WERI-Rb-1 (cell line): ENCODE results near the gene KRABD2.

ENCODE experiments used
- DNase-seq: peaks from one replicate; pipeline ENCODE4 v3.0.0-alpha.2; 2020
- H3K27ac ChIP-seq: fragments of 250-450 bp; sonication (Bioruptor Pico); 2 replicates; pipeline ENCODE4 v1.5.1; 2020; ENCODE audit warnings: mild to moderate bottlenecking, moderate library complexity
- H3K27me3 ChIP-seq: fragments of 250-450 bp; sonication (Bioruptor Pico); 2 replicates; pipeline ENCODE4 v1.5.1; 2021; ENCODE audit warnings: mild to moderate bottlenecking, low read depth, moderate library complexity; ENCODE audit not compliant: insufficient read depth, severe bottlenecking
- H3K36me3 ChIP-seq: fragments of 250-450 bp; sonication (Bioruptor Pico); 2 replicates; pipeline ENCODE4 v1.5.1; 2020; ENCODE audit warnings: mild to moderate bottlenecking, moderate library complexity
- H3K4me3 ChIP-seq: 2 replicates; pipeline ENCODE4 v1.5.1; 2011; ENCODE audit warnings: low read depth, mild to moderate bottlenecking, control low read depth, low read length
- H3K9me3 ChIP-seq: fragments of 250-450 bp; sonication (Bioruptor Pico); 2 replicates; pipeline ENCODE4 v1.5.1; 2021; ENCODE audit warnings: mild to moderate bottlenecking, moderate library complexity; ENCODE audit not compliant: severe bottlenecking
- TF ChIP-seq, protein P1 (sequence below): IDR thresholded peaks from 2 replicates; pipeline ENCODE4 v1.5.1; 2011; ENCODE audit warnings: low read depth, mild to moderate bottlenecking, control low read depth, inconsistent platforms, low read length

KRABD2 gene

DNA sequence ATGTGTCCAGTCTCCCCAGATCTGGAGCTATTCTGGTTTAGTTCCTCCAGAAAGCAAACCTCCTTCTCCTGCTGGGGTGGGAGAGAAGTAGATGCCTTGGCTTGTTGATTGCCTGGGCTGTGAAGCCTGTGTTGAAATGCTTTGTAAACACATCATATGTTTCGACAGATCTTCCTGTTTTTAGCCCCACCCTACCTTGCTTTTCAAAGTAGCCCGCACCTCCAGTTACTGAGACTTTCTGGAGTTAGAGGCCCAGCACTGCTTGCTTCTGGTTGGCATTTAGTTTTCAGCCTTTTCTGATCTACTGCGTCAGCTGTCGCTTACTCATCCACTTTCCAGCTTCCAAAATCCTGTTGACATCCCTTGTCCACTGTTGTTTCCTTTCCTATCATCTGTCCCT is 41.3 kb upstream of the KRABD2 start:
- Histone ChIP-seq H3K27me3 (no peaks in the 10 kb centered on the region), H3K36me3 (no peaks in the 10 kb centered on the region), H3K4me3 (no peak overlapping the region), H3K9me3 (no peaks in the 10 kb centered on the region), H3K27ac (no peak overlapping the region)
- TF ChIP-seq, protein P1, sequence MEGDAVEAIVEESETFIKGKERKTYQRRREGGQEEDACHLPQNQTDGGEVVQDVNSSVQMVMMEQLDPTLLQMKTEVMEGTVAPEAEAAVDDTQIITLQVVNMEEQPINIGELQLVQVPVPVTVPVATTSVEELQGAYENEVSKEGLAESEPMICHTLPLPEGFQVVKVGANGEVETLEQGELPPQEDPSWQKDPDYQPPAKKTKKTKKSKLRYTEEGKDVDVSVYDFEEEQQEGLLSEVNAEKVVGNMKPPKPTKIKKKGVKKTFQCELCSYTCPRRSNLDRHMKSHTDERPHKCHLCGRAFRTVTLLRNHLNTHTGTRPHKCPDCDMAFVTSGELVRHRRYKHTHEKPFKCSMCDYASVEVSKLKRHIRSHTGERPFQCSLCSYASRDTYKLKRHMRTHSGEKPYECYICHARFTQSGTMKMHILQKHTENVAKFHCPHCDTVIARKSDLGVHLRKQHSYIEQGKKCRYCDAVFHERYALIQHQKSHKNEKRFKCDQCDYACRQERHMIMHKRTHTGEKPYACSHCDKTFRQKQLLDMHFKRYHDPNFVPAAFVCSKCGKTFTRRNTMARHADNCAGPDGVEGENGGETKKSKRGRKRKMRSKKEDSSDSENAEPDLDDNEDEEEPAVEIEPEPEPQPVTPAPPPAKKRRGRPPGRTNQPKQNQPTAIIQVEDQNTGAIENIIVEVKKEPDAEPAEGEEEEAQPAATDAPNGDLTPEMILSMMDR: no peak
- no peak for DNase-seq

GRCh38 chr17:8413938-8414337 is 37.4 kb upstream of the KRABD2 start:
- no peak overlapping the region for H3K27ac ChIP-seq
- TF ChIP-seq, protein P1: no peak
- no peaks in the 10 kb centered on the region for H3K36me3 ChIP-seq
- no peaks in the 10 kb centered on the region for H3K9me3 ChIP-seq
- DNase-seq: no peak
- H3K27me3 ChIP-seq: no peaks in the 10 kb centered on the region
- no peak overlapping the region for H3K4me3 ChIP-seq

GRCh38 chr17:8413328-8413727 is 36.8 kb upstream of the KRABD2 start:
- DNase-seq: no peak
- H3K27ac ChIP-seq: no peak overlapping the region
- no peaks in the 10 kb centered on the region for H3K9me3 ChIP-seq
- H3K27me3 ChIP-seq: no peaks in the 10 kb centered on the region
- TF ChIP-seq, protein P1: no peak
- H3K36me3 ChIP-seq: no peaks in the 10 kb centered on the region
- no peak overlapping the region for H3K4me3 ChIP-seq

DNA sequence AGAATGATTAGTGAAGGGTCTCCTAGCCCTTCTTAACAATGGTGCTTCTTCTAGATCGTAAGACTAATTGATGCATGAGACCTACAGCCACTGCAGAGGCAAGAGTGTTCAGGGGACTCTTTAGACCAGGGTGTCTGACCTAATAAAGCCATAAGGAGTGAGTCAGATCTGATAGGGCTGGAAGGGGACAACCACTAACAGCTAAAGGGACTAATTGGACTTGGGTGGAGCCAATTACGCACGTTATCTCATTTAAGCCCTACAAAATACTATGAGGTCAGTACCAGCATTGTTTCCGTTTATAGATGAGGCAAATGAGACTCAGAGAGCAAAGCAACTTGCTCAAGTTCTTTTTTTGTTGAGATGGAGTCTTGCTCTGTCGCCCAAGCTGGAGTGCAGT is 35.6 kb upstream of the KRABD2 start:
- no peaks in the 10 kb centered on the region for H3K9me3 ChIP-seq
- no peak overlapping the region for H3K27ac ChIP-seq
- TF ChIP-seq, protein P1: no peak
- H3K4me3 ChIP-seq: no peak overlapping the region
- H3K36me3 ChIP-seq: no peaks in the 10 kb centered on the region
- no peak for DNase-seq
- no peaks in the 10 kb centered on the region for H3K27me3 ChIP-seq

- H3K4me3 ChIP-seq: no peak overlapping the region
- no peak overlapping the region for H3K27ac ChIP-seq
- no peak for DNase-seq
- TF ChIP-seq, protein P1: no peak
- H3K9me3 ChIP-seq: no peaks in the 10 kb centered on the region
- no peaks in the 10 kb centered on the region for H3K27me3 ChIP-seq
- H3K36me3 ChIP-seq: no peaks in the 10 kb centered on the region
These were observed 34.4 kb upstream of the KRABD2 start for GRCh38 chr17:8410883-8411238.
